HCT116 (cell line): Measurements from ENCODE around the gene DIP2C.

ENCODE experiments used
- EZH2 ChIP-seq: fragments of 200-600 bp; sonication (generic); IDR thresholded peaks from 2 replicates; pipeline ENCODE4 v1.6.1; 2017; ENCODE audit warnings: antibody characterized with exemption, mixed run types
- EZH2phosphoT487 ChIP-seq: fragments of 200-600 bp; IDR thresholded peaks from 2 replicates; pipeline ENCODE4 v1.6.1; 2018; ENCODE audit warnings: antibody characterized with exemption, borderline replicate concordance
- ZNF274 ChIP-seq: fragments of 200-500 bp; sonication (Bioruptor generic); IDR thresholded peaks from 2 replicates; pipeline ENCODE4 v1.6.1; 2014; ENCODE audit warnings: mild to moderate bottlenecking, low read depth, low read length, inconsistent platforms
- TF ChIP-seq, protein P1 (sequence below), 3 experiments: fragments of 200-600 bp in 1 of 3; sonication (generic) in 1 of 3; IDR thresholded peaks in 2 of 3; conservative IDR thresholded peaks in 1 of 3; 2 replicates each; pipeline ENCODE4 v1.5.1; 2012 to 2017; ENCODE audit warnings: low read depth in 2 of 3, low read length in 2 of 3, antibody characterized with exemption in 1 of 3, borderline replicate concordance in 1 of 3, control low read depth in 1 of 3, mild to moderate bottlenecking in 1 of 3, mixed read lengths in 1 of 3, mixed run types in 1 of 3, moderate library complexity in 1 of 3; ENCODE audit not compliant: insufficient read depth in 1 of 3
- TF ChIP-seq, protein P2 (sequence below): IDR thresholded peaks from 2 replicates; pipeline ENCODE4 v1.6.1; 2012

DNA sequence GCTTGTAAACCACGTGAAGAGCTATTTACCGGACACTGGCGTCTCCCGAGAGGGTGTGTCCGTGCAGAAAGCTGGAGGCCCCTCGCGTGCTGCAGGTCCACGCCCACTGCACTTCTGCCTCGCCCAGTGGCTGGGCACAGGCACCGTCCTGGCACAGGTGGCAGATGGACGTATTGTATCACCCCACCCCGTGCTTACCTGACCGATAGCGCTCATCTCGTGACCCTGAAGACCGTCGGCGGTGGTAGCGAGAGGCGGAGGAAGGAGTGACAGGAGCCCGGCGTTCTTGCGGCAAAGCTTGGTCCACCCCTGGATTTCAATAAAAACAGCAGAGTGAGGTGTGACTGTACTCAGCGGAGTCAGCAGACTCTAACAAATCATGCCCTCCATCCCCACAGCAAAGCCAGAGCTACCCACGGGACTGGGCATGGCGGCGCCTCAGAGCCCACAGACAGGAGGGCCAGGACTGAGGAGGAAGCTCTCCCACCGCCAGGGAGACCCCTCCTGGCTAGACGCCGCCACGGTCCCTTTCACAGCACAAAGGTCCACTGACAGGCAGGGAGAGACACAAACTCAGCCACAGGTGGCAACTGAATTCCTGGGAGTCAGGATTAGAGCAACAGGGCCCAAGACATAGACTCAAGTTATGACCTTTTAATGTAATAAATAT, 217.1 kb downstream of the DIP2C start:
- no peak for TF ChIP-seq EZH2phosphoT487
- TF ChIP-seq, protein P1, sequence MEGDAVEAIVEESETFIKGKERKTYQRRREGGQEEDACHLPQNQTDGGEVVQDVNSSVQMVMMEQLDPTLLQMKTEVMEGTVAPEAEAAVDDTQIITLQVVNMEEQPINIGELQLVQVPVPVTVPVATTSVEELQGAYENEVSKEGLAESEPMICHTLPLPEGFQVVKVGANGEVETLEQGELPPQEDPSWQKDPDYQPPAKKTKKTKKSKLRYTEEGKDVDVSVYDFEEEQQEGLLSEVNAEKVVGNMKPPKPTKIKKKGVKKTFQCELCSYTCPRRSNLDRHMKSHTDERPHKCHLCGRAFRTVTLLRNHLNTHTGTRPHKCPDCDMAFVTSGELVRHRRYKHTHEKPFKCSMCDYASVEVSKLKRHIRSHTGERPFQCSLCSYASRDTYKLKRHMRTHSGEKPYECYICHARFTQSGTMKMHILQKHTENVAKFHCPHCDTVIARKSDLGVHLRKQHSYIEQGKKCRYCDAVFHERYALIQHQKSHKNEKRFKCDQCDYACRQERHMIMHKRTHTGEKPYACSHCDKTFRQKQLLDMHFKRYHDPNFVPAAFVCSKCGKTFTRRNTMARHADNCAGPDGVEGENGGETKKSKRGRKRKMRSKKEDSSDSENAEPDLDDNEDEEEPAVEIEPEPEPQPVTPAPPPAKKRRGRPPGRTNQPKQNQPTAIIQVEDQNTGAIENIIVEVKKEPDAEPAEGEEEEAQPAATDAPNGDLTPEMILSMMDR (IDR thresholded peaks at IDR 0.05 in 2 of 3, conservative IDR thresholded peaks at IDR 0.05 in 1 of 3; ENCODE audit: borderline replicate concordance in 1 of 3, insufficient read depth in 1 of 3, low read depth in 2 of 3, low read length in 2 of 3): no peak
- TF ChIP-seq, protein P2, sequence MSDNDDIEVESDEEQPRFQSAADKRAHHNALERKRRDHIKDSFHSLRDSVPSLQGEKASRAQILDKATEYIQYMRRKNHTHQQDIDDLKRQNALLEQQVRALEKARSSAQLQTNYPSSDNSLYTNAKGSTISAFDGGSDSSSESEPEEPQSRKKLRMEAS: no peak
- no peak for TF ChIP-seq EZH2
- no peak for TF ChIP-seq ZNF274
